Osteoblast (primary cell): ENCODE measurements around the gene KAT7. TPM values are rescaled to one million over a fixed set of nuclear protein-coding genes. Genes with fewer than 3 reads are reported as not detected.

Experiments used
- DNase-seq: peaks from one replicate; pipeline ENCODE4 v3.0.0; 2011; ENCODE audit warnings: low spot score, mixed read lengths; ENCODE audit not compliant: insufficient read length; ENCODE audit errors: missing footprints
- H2AFZ ChIP-seq: 2 replicates; pipeline ENCODE4 v1.6.0; 2011; ENCODE audit warnings: mild to moderate bottlenecking, low read length
- H3K27ac ChIP-seq: 2 replicates; pipeline ENCODE4 v1.5.1; 2011; ENCODE audit warnings: mild to moderate bottlenecking, low read depth, low read length, moderate library complexity
- H3K27me3 ChIP-seq: 2 replicates; pipeline ENCODE4 v1.6.0; 2012; ENCODE audit warnings: mild to moderate bottlenecking, control low read depth, inconsistent platforms, low read length, moderate library complexity; ENCODE audit not compliant: insufficient read depth
- H3K36me3 ChIP-seq: 2 replicates; pipeline ENCODE4 v1.5.1; 2011; ENCODE audit warnings: mild to moderate bottlenecking, low read length, control low read depth, moderate library complexity; ENCODE audit not compliant: insufficient read depth
- H3K4me1 ChIP-seq: 2 replicates; pipeline ENCODE4 v1.5.1; 2011; ENCODE audit warnings: mild to moderate bottlenecking, low read length, control low read depth, moderate library complexity; ENCODE audit not compliant: insufficient read depth
- H3K4me2 ChIP-seq: 2 replicates; pipeline ENCODE4 v1.6.0; 2011; ENCODE audit warnings: mild to moderate bottlenecking, low read length; ENCODE audit not compliant: insufficient read depth
- H3K4me3 ChIP-seq: fragments of 200-600 bp; sonication (generic); 3 replicates; pipeline ENCODE4 v1.5.1; 2012; ENCODE audit warnings: mild to moderate bottlenecking, low read length, inconsistent platforms; ENCODE audit not compliant: insufficient read depth
- H3K79me2 ChIP-seq: 2 replicates; pipeline ENCODE4 v1.6.0; 2012; ENCODE audit warnings: mild to moderate bottlenecking, low read length, control low read depth, inconsistent platforms; ENCODE audit not compliant: insufficient read depth
- H3K9me3 ChIP-seq: 2 replicates; pipeline ENCODE4 v1.5.1; 2011; ENCODE audit warnings: low read depth, low read length, control low read depth
- H4K20me1 ChIP-seq: 2 replicates; pipeline ENCODE4 v1.6.0; 2012; ENCODE audit warnings: mild to moderate bottlenecking, low read length, control low read depth; ENCODE audit not compliant: insufficient read depth
- CTCF ChIP-seq: IDR thresholded peaks from 2 replicates; pipeline ENCODE4 v1.5.1; 2011; ENCODE audit warnings: mild to moderate bottlenecking, low read depth, low read length, moderate library complexity; ENCODE audit errors: extremely low read depth
- total RNA-seq: library from RNA; depleted of rRNA; stranded (reverse); fragments of >200 nt; gene quantifications from 2 replicates; pipeline ENCODE4 v1.2.3, GENCODE V29; 2012

KAT7 gene
- total RNA-seq, 1 donor, result 51.4 TPM

GRCh38 chr17:49858796-49859195 lies 70.3 kb downstream of the KAT7 start:
- peak; percentile 53 for DNase-seq
- no peaks in the 10 kb centered on the region for H3K27me3 ChIP-seq
- H2AFZ ChIP-seq, result no peak overlapping the region
- no peak overlapping the region for H3K4me2 ChIP-seq
- H3K79me2 ChIP-seq, result no peaks in the 10 kb centered on the region
- H3K9me3 ChIP-seq, result no peaks in the 10 kb centered on the region
- peaks cover 4% of the 10 kb centered on the region for H4K20me1 ChIP-seq
- no peak for TF ChIP-seq CTCF
- no peak overlapping the region for H3K4me3 ChIP-seq
- peaks cover 9% of the 10 kb centered on the region for H3K4me1 ChIP-seq
- no peaks in the 10 kb centered on the region for H3K36me3 ChIP-seq
- H3K27ac ChIP-seq, result no peak overlapping the region

GRCh38 chr17:49859991-49860953 lies 71.8 kb downstream of the KAT7 start:
- Histone ChIP-seq H3K9me3 (no peaks in the 10 kb centered on the region), H3K36me3 (no peaks in the 10 kb centered on the region), H3K4me1 (peaks cover 9% of the 10 kb centered on the region), H3K4me2 (no peak overlapping the region), H3K27ac (no peak overlapping the region), H3K4me3 (no peak overlapping the region), H3K79me2 (no peaks in the 10 kb centered on the region), H2AFZ (no peak overlapping the region), H4K20me1 (peaks cover 4% of the 10 kb centered on the region), H3K27me3 (no peaks in the 10 kb centered on the region)
- peak; percentile 10 for TF ChIP-seq CTCF
- DNase-seq, result peak; percentile 84

GRCh38 chr17:49861150-49861884 lies 72.8 kb downstream of the KAT7 start:
- Histone ChIP-seq H3K36me3 (no peaks in the 10 kb centered on the region), H4K20me1 (peaks cover 4% of the 10 kb centered on the region), H3K9me3 (no peaks in the 10 kb centered on the region), H3K4me2 (peak overlapping the region; percentile 20), H3K4me1 (peaks cover 9% of the 10 kb centered on the region), H3K27me3 (no peaks in the 10 kb centered on the region), H3K4me3 (no peak overlapping the region), H3K27ac (no peak overlapping the region), H3K79me2 (no peaks in the 10 kb centered on the region), H2AFZ (no peak overlapping the region)
- TF ChIP-seq CTCF, result peak; percentile 91
- DNase-seq, result peak; percentile 94
